ENCODE data around the gene RAPGEF4. TPM values are rescaled to one million over a fixed set of nuclear protein-coding genes. Genes with fewer than 3 reads are reported as not detected.

The RAPGEF4 gene
- total and polyA plus RNA-seq, 9 donors: 1.1 to 2.4 (median 1.5) TPM

DNA sequence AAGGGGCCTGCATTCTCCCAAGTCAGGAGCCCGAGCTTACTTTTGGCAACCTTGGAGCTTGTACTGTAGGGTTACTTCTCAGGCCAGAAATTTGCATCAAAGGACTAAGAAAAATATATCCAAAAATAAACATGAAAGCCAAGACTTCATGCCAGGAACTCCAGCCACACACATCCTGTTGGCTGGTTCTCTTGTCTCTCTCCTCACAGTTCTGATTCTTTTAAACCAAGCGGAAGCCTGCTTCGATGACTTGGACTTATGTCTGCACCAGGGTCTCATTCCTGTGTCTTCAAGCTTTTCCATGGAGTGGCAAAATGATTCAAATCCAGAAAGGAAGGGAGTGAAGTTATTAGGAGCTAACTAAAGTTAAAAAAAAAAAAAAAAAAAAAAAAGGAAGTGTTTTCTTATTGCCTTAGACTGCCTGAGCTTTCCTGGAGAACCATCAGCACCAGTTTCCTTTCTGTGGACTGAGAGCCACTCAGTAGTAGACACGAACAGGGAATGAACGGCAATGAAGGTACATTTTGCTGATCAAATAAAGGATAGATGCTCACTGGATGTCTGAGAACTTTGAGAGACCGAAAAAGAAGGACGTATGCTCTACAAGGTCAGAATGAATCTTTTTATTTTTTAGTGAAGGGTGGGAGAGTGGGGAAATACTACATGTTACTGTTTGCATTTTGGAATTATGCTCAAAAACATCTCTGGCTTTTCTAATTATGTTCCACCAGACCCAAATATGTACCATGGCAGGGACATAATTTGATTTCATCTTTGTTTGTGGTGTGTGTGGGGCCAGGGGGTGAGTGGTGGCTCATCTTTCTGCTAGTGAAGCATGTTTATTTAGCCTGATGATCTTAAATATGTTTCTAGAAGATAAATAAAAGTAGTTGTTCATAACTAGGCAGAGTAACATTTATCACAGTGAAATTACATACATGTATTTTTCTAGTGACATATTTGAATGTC, 86.0 kb downstream of the RAPGEF4 start:
- DNase-seq: peak; percentile 21
- no peak overlapping the region for H3K27ac ChIP-seq (ENCODE audit: low read length)
- 77% methylated on average over 5 of the region's 7 CpGs for whole genome bisulfite sequencing (ENCODE audit: insufficient coverage)
- H3K27me3 ChIP-seq (ENCODE audit: control insufficient read depth, insufficient read depth, low read length): no peaks in the 10 kb centered on the region
- H3K9me3 ChIP-seq (replicated peaks; ENCODE audit: control insufficient read depth, low read depth, low read length): no peaks in the 10 kb centered on the region
- H3K4me1 ChIP-seq (ENCODE audit: control insufficient read depth, insufficient read depth, low read length): no peaks in the 10 kb centered on the region
- no peaks in the 10 kb centered on the region for H3K36me3 ChIP-seq (ENCODE audit: control insufficient read depth, insufficient read depth, low read length)
- H3K4me3 ChIP-seq (ENCODE audit: low read length): no peak overlapping the region

DNA sequence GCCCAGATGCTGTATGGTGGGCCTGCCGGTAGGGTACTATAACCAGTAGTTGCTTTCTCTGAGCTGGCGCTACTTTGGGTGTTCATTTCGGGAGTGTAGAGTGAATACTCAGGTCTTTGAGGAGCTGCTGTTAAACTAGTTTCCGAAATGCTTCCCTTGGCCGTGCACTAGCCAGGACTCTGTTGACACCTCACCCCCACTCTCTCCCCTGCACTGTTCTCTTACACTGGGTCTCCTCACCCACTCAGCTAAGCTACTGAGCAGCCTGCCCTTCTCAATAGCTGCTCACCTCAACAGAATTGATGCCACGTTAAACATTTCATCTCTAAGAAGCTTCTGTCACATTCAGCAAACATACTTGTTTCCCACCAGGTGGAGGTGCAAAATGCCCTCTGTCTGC, 86.9 kb downstream of the RAPGEF4 start:
- DNase-seq: no peak
- H3K27ac ChIP-seq (ENCODE audit: low read length): no peak overlapping the region
- 83% methylated on average over 5 of the region's 6 CpGs for WGBS (ENCODE audit: insufficient coverage)

DNA sequence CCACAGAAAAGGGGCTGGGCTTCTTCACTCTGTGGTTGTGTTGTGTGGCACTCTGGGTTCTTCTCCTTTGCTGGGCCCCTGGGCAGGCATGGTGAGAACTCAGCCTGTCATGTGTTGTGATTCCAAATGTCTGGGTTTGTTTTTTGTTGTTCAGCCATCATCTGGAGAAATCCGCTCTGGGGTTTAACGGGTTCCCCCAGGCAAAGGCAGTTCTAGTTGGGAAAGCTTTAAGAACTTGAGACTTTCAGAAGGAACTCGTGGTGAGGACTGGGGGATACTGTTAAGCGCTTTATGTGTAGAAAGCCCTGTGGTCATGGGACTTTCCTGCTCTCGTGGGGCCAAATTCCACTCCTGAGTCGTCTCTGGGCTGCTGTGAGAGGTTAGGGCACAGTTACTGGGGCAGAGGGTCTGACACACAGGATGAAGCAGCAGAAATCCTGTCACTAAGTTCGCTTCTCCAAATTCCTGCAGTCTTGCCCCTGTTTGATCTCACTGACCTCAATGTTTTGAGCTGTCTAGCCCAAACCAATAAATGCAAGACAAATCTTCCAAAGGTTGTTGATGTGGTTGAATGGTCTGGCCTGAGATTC, 87.7 kb downstream of the RAPGEF4 start:
- Histone ChIP-seq H3K4me3 (ENCODE audit: low read length) (no peak overlapping the region), H3K4me1 (ENCODE audit: control insufficient read depth, insufficient read depth, low read length) (no peaks in the 10 kb centered on the region), H3K27me3 (ENCODE audit: control insufficient read depth, insufficient read depth, low read length) (no peaks in the 10 kb centered on the region), H3K9me3 (replicated peaks; ENCODE audit: control insufficient read depth, low read depth, low read length) (no peaks in the 10 kb centered on the region), H3K36me3 (ENCODE audit: control insufficient read depth, insufficient read depth, low read length) (no peaks in the 10 kb centered on the region), H3K27ac (ENCODE audit: low read length) (no peak overlapping the region)
- DNase-seq: no peak
- WGBS (ENCODE audit: insufficient coverage): 70% methylated on average over 5 of the region's 7 CpGs

More for the DNA sequence above, 86.9 kb downstream of the RAPGEF4 start:
- Histone ChIP-seq H3K4me1 (ENCODE audit: control insufficient read depth, insufficient read depth, low read length) (no peaks in the 10 kb centered on the region), H3K27me3 (ENCODE audit: control insufficient read depth, insufficient read depth, low read length) (no peaks in the 10 kb centered on the region), H3K9me3 (replicated peaks; ENCODE audit: control insufficient read depth, low read depth, low read length) (no peaks in the 10 kb centered on the region), H3K4me3 (ENCODE audit: low read length) (no peak overlapping the region), H3K36me3 (ENCODE audit: control insufficient read depth, insufficient read depth, low read length) (no peaks in the 10 kb centered on the region)

DNA sequence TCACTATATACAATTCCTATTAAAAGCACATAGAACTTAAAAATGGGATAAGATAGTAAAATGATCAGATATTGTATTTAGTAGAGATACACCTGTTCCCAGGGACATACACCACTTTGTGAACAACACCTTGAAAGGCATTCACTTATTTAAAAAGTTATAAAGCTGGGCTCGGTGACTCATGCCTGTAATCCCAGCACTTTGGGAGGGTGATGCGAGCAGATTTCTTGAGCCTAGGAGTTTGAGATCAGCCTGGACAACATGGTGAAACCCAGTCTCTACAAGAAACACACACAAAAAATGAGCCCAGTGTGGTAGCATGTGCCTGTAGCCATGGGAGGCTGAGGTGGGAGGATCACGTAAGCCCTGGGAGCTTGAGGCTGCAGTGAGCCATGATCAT, 90.9 kb downstream of the RAPGEF4 start:
- DNase-seq: no peak
- no peaks in the 10 kb centered on the region for H3K4me1 ChIP-seq (ENCODE audit: control insufficient read depth, insufficient read depth, low read length)
- no peaks in the 10 kb centered on the region for H3K27me3 ChIP-seq (ENCODE audit: control insufficient read depth, insufficient read depth, low read length)
- no peak overlapping the region for H3K27ac ChIP-seq (ENCODE audit: low read length)
- no peaks in the 10 kb centered on the region for H3K9me3 ChIP-seq (replicated peaks; ENCODE audit: control insufficient read depth, low read depth, low read length)
- no CpG with 5 or more reads among the region's 3 CpGs for WGBS (ENCODE audit: insufficient coverage)
- H3K36me3 ChIP-seq (ENCODE audit: control insufficient read depth, insufficient read depth, low read length): no peaks in the 10 kb centered on the region
- H3K4me3 ChIP-seq (ENCODE audit: low read length): no peak overlapping the region

DNA sequence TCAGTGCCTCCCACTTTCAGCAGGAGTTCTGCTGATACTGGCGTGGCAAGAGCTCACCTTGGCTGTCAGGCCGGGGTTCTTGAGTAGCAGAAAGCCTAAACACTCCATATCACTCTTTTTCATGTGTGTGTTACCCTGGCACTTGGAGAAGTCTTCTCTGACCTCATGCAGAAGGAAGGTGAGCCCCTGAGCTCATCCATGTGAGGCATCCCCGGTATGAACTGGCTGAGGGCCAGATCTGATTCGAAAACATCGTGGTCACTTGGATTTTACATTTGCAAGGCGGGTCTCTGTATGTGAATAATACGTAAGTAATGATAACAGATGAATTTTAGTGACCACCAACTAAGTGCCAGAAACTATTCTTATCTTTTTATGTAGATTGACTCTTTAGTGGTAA, 93.6 kb downstream of the RAPGEF4 start:
- Histone ChIP-seq H3K4me3 (ENCODE audit: low read length) (no peak overlapping the region), H3K27ac (ENCODE audit: low read length) (no peak overlapping the region), H3K9me3 (replicated peaks; ENCODE audit: control insufficient read depth, low read depth, low read length) (no peaks in the 10 kb centered on the region), H3K36me3 (ENCODE audit: control insufficient read depth, insufficient read depth, low read length) (no peaks in the 10 kb centered on the region), H3K4me1 (ENCODE audit: control insufficient read depth, insufficient read depth, low read length) (no peaks in the 10 kb centered on the region), H3K27me3 (ENCODE audit: control insufficient read depth, insufficient read depth, low read length) (no peaks in the 10 kb centered on the region)
- 81% methylated on average over 3 of the region's 7 CpGs for WGBS (ENCODE audit: insufficient coverage)
- peak; percentile 15 for DNase-seq

DNA sequence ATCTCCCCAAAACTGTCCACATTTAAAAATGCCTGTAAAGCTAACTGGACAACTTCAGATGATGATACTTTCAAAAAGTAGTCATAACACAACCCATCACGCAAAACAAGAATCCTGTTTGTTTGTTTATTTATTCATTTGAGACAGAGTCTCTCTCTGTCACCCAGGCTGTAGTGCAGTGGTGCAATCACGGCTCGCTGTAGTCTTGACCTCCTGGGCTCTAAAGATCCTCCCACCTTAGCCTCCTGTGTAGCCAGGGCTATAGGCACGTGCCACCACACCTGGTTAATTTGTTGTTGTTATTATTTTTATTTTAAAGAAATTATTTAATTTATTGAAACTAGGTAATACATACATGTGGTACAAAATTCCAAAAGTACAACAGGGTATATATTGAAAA, 94.8 kb downstream of the RAPGEF4 start:
- Histone ChIP-seq H3K27me3 (ENCODE audit: control insufficient read depth, insufficient read depth, low read length) (no peaks in the 10 kb centered on the region), H3K27ac (ENCODE audit: low read length) (no peak overlapping the region), H3K4me3 (ENCODE audit: low read length) (no peak overlapping the region), H3K9me3 (replicated peaks; ENCODE audit: control insufficient read depth, low read depth, low read length) (no peaks in the 10 kb centered on the region), H3K36me3 (ENCODE audit: control insufficient read depth, insufficient read depth, low read length) (no peaks in the 10 kb centered on the region), H3K4me1 (ENCODE audit: control insufficient read depth, insufficient read depth, low read length) (no peaks in the 10 kb centered on the region)
- WGBS (ENCODE audit: insufficient coverage): no CpG with 5 or more reads among the region's 4 CpGs
- no peak for DNase-seq

DNA sequence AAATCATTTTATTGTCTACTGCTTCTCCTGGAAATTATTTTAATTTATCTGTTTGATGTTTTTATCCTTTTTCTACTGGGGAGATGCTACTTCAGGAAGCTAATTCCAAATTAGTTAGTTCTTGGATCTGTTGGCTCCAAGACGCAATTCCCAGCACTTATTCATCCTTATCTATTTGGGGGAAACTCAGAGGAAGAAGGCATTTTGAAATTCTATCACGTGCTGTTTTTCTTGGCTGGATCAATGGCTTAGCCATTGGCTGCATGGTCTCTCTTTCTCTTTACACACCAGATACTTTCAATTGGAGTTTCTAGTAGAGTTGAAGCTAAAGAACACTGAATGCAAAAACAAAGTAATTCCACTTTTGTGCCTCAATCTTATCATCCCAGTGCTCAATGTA, 98.3 kb downstream of the RAPGEF4 start:
- DNase-seq: peak; percentile 15
- no CpG with 5 or more reads among the region's 2 CpGs for WGBS (ENCODE audit: insufficient coverage)
- H3K4me3 ChIP-seq (ENCODE audit: low read length): no peak overlapping the region
- no peaks in the 10 kb centered on the region for H3K27me3 ChIP-seq (ENCODE audit: control insufficient read depth, insufficient read depth, low read length)
- no peak overlapping the region for H3K27ac ChIP-seq (ENCODE audit: low read length)
- no peaks in the 10 kb centered on the region for H3K36me3 ChIP-seq (ENCODE audit: control insufficient read depth, insufficient read depth, low read length)
- H3K9me3 ChIP-seq (replicated peaks; ENCODE audit: control insufficient read depth, low read depth, low read length): no peaks in the 10 kb centered on the region
- no peaks in the 10 kb centered on the region for H3K4me1 ChIP-seq (ENCODE audit: control insufficient read depth, insufficient read depth, low read length)

DNA sequence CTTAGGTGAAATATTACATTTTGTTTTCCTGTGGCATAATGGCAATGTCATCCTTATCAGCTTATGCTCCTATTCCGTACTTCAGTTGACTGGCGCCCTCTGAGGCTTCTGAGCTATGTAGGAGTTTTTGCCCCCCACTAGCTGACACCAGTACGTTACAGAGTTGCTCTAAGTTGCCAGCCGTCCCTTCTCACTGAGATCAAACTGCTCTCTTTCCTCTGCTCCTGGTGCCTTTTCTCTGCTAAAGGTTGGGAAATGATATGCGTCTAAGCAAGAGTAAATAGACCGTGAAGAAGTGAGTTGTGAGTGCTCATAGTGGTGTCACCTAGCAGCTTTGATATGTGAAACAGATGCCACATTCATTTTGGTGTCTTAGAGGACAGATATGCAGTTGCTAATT, 99.2 kb downstream of the RAPGEF4 start:
- no peak overlapping the region for H3K27ac ChIP-seq (ENCODE audit: low read length)
- no peaks in the 10 kb centered on the region for H3K36me3 ChIP-seq (ENCODE audit: control insufficient read depth, insufficient read depth, low read length)
- DNase-seq: no peak
- no peaks in the 10 kb centered on the region for H3K4me1 ChIP-seq (ENCODE audit: control insufficient read depth, insufficient read depth, low read length)
- no peaks in the 10 kb centered on the region for H3K27me3 ChIP-seq (ENCODE audit: control insufficient read depth, insufficient read depth, low read length)
- WGBS (ENCODE audit: insufficient coverage): 49% methylated on average over 2 of the region's 6 CpGs
- no peaks in the 10 kb centered on the region for H3K9me3 ChIP-seq (replicated peaks; ENCODE audit: control insufficient read depth, low read depth, low read length)
- no peak overlapping the region for H3K4me3 ChIP-seq (ENCODE audit: low read length)

DNA sequence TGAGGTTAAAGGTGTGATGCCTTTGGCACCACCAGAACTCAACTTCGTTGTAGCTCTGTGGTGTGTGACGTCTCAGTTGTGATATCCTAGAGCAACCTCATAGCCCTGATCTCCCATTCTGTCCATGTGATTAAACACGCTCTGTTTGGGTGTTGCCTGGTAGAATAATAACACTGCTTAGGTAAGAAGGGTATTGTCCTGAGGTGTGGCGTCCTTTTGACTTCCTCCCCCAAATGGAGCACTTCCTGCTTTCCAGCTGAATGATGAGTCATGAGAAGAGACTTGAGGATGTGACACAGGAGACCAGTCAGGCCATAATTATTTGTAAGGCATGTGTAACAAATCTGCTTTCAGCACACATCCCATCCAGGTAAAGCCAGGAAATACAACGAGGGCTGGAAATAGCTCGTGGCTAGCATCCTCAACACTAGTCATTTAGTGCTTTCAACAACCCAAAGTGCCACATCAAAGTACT, 100.7 kb downstream of the RAPGEF4 start:
- peak; percentile 30 for DNase-seq
- H3K4me3 ChIP-seq (ENCODE audit: low read length): no peak overlapping the region
- no peaks in the 10 kb centered on the region for H3K27me3 ChIP-seq (ENCODE audit: control insufficient read depth, insufficient read depth, low read length)
- H3K4me1 ChIP-seq (ENCODE audit: control insufficient read depth, insufficient read depth, low read length): no peaks in the 10 kb centered on the region
- WGBS (ENCODE audit: insufficient coverage): no CpG with 5 or more reads among the region's 6 CpGs
- no peak overlapping the region for H3K27ac ChIP-seq (ENCODE audit: low read length)
- no peaks in the 10 kb centered on the region for H3K36me3 ChIP-seq (ENCODE audit: control insufficient read depth, insufficient read depth, low read length)
- H3K9me3 ChIP-seq (replicated peaks; ENCODE audit: control insufficient read depth, low read depth, low read length): no peaks in the 10 kb centered on the region

DNA sequence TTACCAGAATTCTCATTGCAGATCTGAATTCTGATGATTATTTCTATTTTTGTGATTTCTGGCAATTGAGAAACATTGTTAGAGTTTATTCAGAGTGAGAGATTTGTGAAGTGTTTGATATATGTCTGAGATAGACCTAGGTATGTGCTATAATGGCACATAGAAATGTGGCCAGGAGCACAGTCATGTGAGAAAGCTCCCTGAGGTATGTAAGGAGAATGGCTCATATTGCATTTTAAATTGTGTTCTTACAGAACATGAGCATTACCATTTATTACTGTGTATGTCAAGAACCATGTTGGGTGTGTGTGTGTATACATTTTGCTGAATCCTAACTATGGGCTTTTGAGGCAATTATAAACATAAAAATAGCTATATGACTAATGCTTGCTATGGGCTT, 101.2 kb downstream of the RAPGEF4 start:
- Histone ChIP-seq H3K4me3 (ENCODE audit: low read length) (no peak overlapping the region), H3K27me3 (ENCODE audit: control insufficient read depth, insufficient read depth, low read length) (no peaks in the 10 kb centered on the region), H3K36me3 (ENCODE audit: control insufficient read depth, insufficient read depth, low read length) (no peaks in the 10 kb centered on the region), H3K9me3 (replicated peaks; ENCODE audit: control insufficient read depth, low read depth, low read length) (no peaks in the 10 kb centered on the region), H3K27ac (ENCODE audit: low read length) (no peak overlapping the region), H3K4me1 (ENCODE audit: control insufficient read depth, insufficient read depth, low read length) (no peaks in the 10 kb centered on the region)
- no peak for DNase-seq

Data from muscle of leg (tissue), 11 donors.